Heart right ventricle (tissue), 16 donors: ENCODE measurements around the gene TXK. TPM values are rescaled to one million over a fixed set of nuclear protein-coding genes. Genes with fewer than 3 reads are reported as not detected.

Source experiments
- ATAC-seq, 8 donors: fragments of 200-7000 bp; cut with Tn5 transposase; one replicate each; pipeline ENCODE4 v1.9.1; 2020; ENCODE audit warnings: mild to moderate bottlenecking in 8 of 8, moderate library complexity in 8 of 8, moderate number of reproducible peaks in 1 of 8
- DNase-seq, 2 donors: peaks; one replicate each; pipeline ENCODE4 v3.0.0-alpha.2; 2020
- H3K27ac ChIP-seq, 10 donors: fragments of 200-600 bp; sonication (generic) in 2 of 10; one replicate each; pipeline versions ENCODE4 v1.5.0 to v1.8.0; 2020 to 2022; ENCODE audit warnings: mild to moderate bottlenecking in 3 of 10
- H3K27me3 ChIP-seq, 7 donors: fragments of 200-600 bp; one replicate each; pipeline ENCODE4 v1.8.0; 2021 to 2022; ENCODE audit warnings: mild to moderate bottlenecking in 2 of 7
- H3K36me3 ChIP-seq, 9 donors: fragments of 200-600 bp; sonication (generic) in 1 of 9; one replicate each; pipeline versions ENCODE4 v1.5.0 to v1.8.0; 2020 to 2022; ENCODE audit warnings: mild to moderate bottlenecking in 2 of 9
- H3K4me1 ChIP-seq, 9 donors: fragments of 200-600 bp; sonication (generic) in 1 of 9; one replicate each; pipeline versions ENCODE4 v1.5.0 to v1.8.0; 2020 to 2022; ENCODE audit warnings: mild to moderate bottlenecking in 4 of 9
- H3K4me3 ChIP-seq, 10 donors: fragments of 200-600 bp; sonication (generic) in 2 of 10; one replicate each; pipeline versions ENCODE4 v1.5.0 to v1.8.0; 2020 to 2022; ENCODE audit warnings: mild to moderate bottlenecking in 7 of 10, moderate library complexity in 2 of 10
- H3K9me3 ChIP-seq, 11 donors: fragments of 200-600 bp in 10 of 11; sonication (generic) in 2 of 11; one replicate each; pipeline versions ENCODE4 v1.5.0 to v1.8.0; 2013 to 2022; ENCODE audit warnings: mild to moderate bottlenecking in 2 of 11, control low read depth in 1 of 11, moderate library complexity in 1 of 11
- CTCF ChIP-seq, 9 donors: fragments of 200-600 bp; sonication (generic) in 2 of 9; IDR thresholded peaks; one replicate each; pipeline versions ENCODE4 v1.5.0 to v1.8.0; 2021 to 2022; ENCODE audit warnings: antibody characterized with exemption in 9 of 9, mild to moderate bottlenecking in 5 of 9, moderate library complexity in 1 of 9
- WGBS, 2 donors: extraction: QIAGEN DNeasy Blood & Tissue Kit; methylation state at CpG; one replicate each; pipeline ENCODE4 v1.1.7; 2013; ENCODE audit warnings: inconsistent platforms in 1 of 2; 5-methylcytosine and 5-hydroxymethylcytosine counted together
- intact Hi-C, 10 donors: fragments of 100-400 bp; cut with DNase I; formaldehyde crosslinking; loops; one replicate each; pipeline versions ENCODE4 v1.11.1 to v1.14.2; 2022
- polyA plus RNA-seq, 2 donors: library from polyadenylated mRNA; stranded (reverse); fragments of 200-250 nt; gene quantifications; one replicate each; pipeline ENCODE4 v1.2.3, GENCODE V29; 2013
- total RNA-seq, 10 donors: library from RNA; stranded (reverse); fragmentation: NEBNext Ultra II Directional in 3 of 10; extraction: Animal tissue kit (Norgen Biotek cat#: 25700) in 3 of 10; gene quantifications; one replicate each; pipeline versions ENCODE4 v1.2.1 to v1.2.4, GENCODE V29; 2021 to 2023
- donor health status: Arrhythmogenic right ventricular cardiomyopathy.
- donor health status: ischemic (EF 13 %, LVEDD 7.1; RV severe dilation, severe dysfunction).
- donor health status: healthy with polysubstance abuse.
- donor health status: DM: no; HTN: yes; CAD: no.
- donor health status: DM: no; HTN: no; CAD: no.
- donor health status: ischemic (EF 25% LVEDD 6.9; RV normal size, moderate dysfunction).
- donor health status: ischemic (EF 25% LVEDD 5.7; RV mildly dilated, moderate dysfunction).
- donor health status: healthy.
- donor health status: DM: yes; HTN: yes; CAD: no.
- donor health status: Ischemic cardiomyopathy.
- donor health status: ischemic (EF 35%, LVEDD 5.7; RV mildly dilated, moderate dysfunction).
- donor health status: nonischemic (EF 11% LVEDD 7.7; RV severe dilation, severe dysfunction).
- donor health status: DM: yes; HTN: yes; CAD: no.
- donor health status: PGD.
- donor health status: ischemic (EF 29% LVEDD 5.4; RV normal size, mild dysfunction).
- donor health status: nonischemic (EF 23%, LVEDD 6.1; RV moderate dilation, normal function).

TXK gene
- total and polyA plus RNA-seq, 12 donors: 0.33 to 2.9 (median 0.85) TPM; not detected in 1

GRCh38 chr4:48024522-48024921 is 109.5 kb downstream of the TXK start:
- no peaks in the 10 kb centered on the region for H3K9me3 ChIP-seq
- ATAC-seq: no peak

GRCh38 chr4:48022192-48022799 is 111.8 kb downstream of the TXK start:
- Histone ChIP-seq H3K9me3 (no peaks in the 10 kb centered on the region), H3K36me3 (no peaks in the 10 kb centered on the region), H3K4me3 (no peak overlapping the region), H3K27ac (no peak overlapping the region), H3K27me3 (peaks cover 0 to 31% (median 2%) of the 10 kb centered on the region in 7 donors), H3K4me1 (peaks cover 0 to 3% (median 1%) of the 10 kb centered on the region in 9 donors)
- ATAC-seq: no peak
- intact Hi-C loops: no loop called here
- no peak for TF ChIP-seq CTCF (IDR thresholded peaks at IDR 0.05)
- WGBS, 2 donors: 73 to 77% methylated on average over 3 of the region's 3 CpGs
- no peak for DNase-seq

More at GRCh38 chr4:48024522-48024921, 109.5 kb downstream of the TXK start:
- WGBS, 2 donors: 43 to 67% methylated on average over 4 of the region's 4 CpGs
- H3K36me3 ChIP-seq: no peaks in the 10 kb centered on the region
- TF ChIP-seq CTCF (IDR thresholded peaks at IDR 0.05): no peak
- no peak for DNase-seq
- no peak overlapping the region for H3K27ac ChIP-seq
- H3K4me3 ChIP-seq: no peak overlapping the region
- intact Hi-C loops: no loop called here
- H3K27me3 ChIP-seq: peaks cover 0 to 12% (median 0%) of the 10 kb centered on the region in 7 donors
- H3K4me1 ChIP-seq: no peaks in the 10 kb centered on the region

GRCh38 chr4:48021100-48021499 is 113.0 kb downstream of the TXK start:
- peaks cover 0 to 15% (median 8%) of the 10 kb centered on the region in 9 donors for H3K4me1 ChIP-seq
- intact Hi-C loops: no loop called here

GRCh38 chr4:48018112-48018511 is 115.9 kb downstream of the TXK start:
- WGBS, 2 donors: 74 to 81% methylated on average over 2 of the region's 2 CpGs
- no peak for TF ChIP-seq CTCF (IDR thresholded peaks at IDR 0.05)

More at GRCh38 chr4:48021100-48021499, 113.0 kb downstream of the TXK start:
- DNase-seq (no peak), ATAC-seq (no peak)
- peaks cover 0 to 43% (median 11%) of the 10 kb centered on the region in 7 donors for H3K27me3 ChIP-seq
- H3K9me3 ChIP-seq: no peaks in the 10 kb centered on the region
- no peaks in the 10 kb centered on the region for H3K36me3 ChIP-seq
- no peak overlapping the region for H3K4me3 ChIP-seq
- H3K27ac ChIP-seq: no peak overlapping the region
- TF ChIP-seq CTCF (IDR thresholded peaks at IDR 0.05): no peak
- 2 to 95% methylated on average over 1 of the region's 1 CpG for WGBS, 2 donors

More at GRCh38 chr4:48018112-48018511, 115.9 kb downstream of the TXK start:
- H3K9me3 ChIP-seq: no peaks in the 10 kb centered on the region
- ATAC-seq (no peak), DNase-seq (no peak)
- H3K36me3 ChIP-seq: no peaks in the 10 kb centered on the region
- H3K27me3 ChIP-seq: peaks cover 0 to 52% (median 26%) of the 10 kb centered on the region in 7 donors
- no peak overlapping the region for H3K4me3 ChIP-seq
- intact Hi-C loops: loop anchor here in 5 of 10 donors (5.0 kb wide), 2 partner anchors 64 to 69 kb away; no protein-coding TSS in a partner anchor
- H3K27ac ChIP-seq: no peak overlapping the region
- peaks cover 0 to 20% (median 10%) of the 10 kb centered on the region in 9 donors for H3K4me1 ChIP-seq
